WTC11 (cell line): Measurements from ENCODE around the gene NFATC1.

Experiments used
- CTCF ChIP-seq: fragments of 200-600 bp; IDR thresholded peaks from 2 replicates; pipeline ENCODE4 v1.8.0; 2022; ENCODE audit warnings: antibody characterized with exemption
- HMGXB4 ChIP-seq: sonication (generic); formaldehyde crosslinking; IDR thresholded peaks from 2 replicates; pipeline ENCODE4 v1.8.1; 2023; ENCODE audit warnings: mild to moderate bottlenecking, moderate library complexity, missing genetic modification reagents
- ZNF263 ChIP-seq: sonication (generic); formaldehyde crosslinking; IDR thresholded peaks from 2 replicates; pipeline ENCODE4 v1.8.1; 2022; ENCODE audit warnings: low read depth, mild to moderate bottlenecking, moderate library complexity, missing genetic modification reagents
- TF ChIP-seq, protein P1 (sequence below): sonication (generic); formaldehyde crosslinking; IDR thresholded peaks from 2 replicates; pipeline ENCODE4 v1.8.1; 2023; ENCODE audit warnings: mild to moderate bottlenecking, missing genetic modification reagents

DNA sequence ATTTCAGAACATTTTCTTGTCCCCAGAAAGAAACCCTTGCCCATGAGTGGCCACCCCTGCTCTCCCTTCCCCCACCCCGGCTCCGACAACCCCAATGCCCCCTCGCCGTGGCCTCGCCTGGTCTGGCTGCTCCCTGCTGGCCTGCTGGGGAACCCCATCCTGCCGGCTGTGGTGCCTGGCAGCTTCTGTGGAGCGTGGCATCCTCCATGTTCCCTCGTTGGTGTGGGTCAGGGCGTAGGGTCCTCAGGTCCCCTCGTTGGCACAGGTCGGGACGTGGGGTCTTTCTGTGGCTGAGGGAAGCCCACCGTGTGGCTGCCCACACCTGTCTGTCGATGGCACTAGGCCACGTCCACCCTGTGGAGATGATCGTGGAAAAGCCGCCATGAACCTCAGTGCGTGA, 61.9 kb downstream of the NFATC1 start:
- TF ChIP-seq, protein P1, sequence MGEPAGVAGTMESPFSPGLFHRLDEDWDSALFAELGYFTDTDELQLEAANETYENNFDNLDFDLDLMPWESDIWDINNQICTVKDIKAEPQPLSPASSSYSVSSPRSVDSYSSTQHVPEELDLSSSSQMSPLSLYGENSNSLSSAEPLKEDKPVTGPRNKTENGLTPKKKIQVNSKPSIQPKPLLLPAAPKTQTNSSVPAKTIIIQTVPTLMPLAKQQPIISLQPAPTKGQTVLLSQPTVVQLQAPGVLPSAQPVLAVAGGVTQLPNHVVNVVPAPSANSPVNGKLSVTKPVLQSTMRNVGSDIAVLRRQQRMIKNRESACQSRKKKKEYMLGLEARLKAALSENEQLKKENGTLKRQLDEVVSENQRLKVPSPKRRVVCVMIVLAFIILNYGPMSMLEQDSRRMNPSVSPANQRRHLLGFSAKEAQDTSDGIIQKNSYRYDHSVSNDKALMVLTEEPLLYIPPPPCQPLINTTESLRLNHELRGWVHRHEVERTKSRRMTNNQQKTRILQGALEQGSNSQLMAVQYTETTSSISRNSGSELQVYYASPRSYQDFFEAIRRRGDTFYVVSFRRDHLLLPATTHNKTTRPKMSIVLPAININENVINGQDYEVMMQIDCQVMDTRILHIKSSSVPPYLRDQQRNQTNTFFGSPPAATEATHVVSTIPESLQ (CRISPR knock-in tag) = no peak
- TF ChIP-seq HMGXB4 (CRISPR knock-in tag) (no peak), ZNF263 (CRISPR knock-in tag) (no peak), CTCF (no peak)
